ENCODE data around the gene CSAG2.
"Not testable (repeated sequence)": the region's sequence is repeated elsewhere in the genome, so short reads cannot be mapped to it uniquely, and the experiment has no call there.

The CSAG2 gene, protein sequence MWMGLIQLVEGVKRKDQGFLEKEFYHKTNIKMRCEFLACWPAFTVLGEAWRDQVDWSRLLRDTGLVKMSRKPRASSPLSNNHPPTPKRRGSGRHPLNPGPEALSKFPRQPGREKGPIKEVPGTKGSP

DNA sequence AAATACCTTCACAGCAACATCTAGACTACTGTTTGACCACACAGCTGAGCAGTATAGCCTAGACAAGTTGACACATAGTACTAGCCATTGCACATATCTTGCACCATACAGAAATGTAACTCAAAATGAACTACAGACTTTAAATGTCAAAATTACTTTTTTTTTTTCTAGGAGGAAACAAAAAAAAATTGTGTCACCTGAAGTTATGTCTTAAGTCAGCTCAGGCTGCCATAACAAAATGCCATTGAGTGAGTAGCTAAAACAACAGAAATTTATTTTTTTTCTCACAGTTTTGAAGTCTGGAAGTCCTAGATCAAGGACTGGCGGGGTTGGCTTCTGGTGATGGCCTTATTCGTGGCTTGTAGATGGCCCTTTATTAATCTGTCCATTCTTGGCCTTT lies at the start of gene CSAG2:
CSAG2 (minus strand) TSS at position 101 of the 400 bp plus-strand sequence. CDS start 161 bp downstream, outside the sequence.
- not testable (repeated sequence) for DNase-seq

DNA sequence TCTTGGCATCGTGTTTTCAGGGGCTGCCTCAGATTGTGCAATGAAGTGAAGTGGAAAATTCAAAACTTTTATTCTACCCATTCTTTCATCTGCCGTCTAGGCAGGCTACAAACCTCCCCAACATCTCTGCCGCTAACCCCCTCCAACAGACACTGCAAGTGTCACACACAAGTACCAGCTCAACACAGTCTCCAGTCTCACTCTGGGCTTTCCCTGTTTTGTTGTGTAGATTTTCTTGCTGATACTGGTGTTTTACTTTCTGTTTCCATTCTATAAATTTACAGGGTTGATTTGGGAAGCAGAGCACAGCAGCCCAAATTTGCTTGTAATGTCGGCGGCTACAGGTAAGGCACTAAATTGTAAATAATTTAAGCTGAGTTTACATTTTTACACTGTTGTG lies 45.8 kb upstream of the CSAG2 start:
- DNase-seq: not testable (repeated sequence)

DNA sequence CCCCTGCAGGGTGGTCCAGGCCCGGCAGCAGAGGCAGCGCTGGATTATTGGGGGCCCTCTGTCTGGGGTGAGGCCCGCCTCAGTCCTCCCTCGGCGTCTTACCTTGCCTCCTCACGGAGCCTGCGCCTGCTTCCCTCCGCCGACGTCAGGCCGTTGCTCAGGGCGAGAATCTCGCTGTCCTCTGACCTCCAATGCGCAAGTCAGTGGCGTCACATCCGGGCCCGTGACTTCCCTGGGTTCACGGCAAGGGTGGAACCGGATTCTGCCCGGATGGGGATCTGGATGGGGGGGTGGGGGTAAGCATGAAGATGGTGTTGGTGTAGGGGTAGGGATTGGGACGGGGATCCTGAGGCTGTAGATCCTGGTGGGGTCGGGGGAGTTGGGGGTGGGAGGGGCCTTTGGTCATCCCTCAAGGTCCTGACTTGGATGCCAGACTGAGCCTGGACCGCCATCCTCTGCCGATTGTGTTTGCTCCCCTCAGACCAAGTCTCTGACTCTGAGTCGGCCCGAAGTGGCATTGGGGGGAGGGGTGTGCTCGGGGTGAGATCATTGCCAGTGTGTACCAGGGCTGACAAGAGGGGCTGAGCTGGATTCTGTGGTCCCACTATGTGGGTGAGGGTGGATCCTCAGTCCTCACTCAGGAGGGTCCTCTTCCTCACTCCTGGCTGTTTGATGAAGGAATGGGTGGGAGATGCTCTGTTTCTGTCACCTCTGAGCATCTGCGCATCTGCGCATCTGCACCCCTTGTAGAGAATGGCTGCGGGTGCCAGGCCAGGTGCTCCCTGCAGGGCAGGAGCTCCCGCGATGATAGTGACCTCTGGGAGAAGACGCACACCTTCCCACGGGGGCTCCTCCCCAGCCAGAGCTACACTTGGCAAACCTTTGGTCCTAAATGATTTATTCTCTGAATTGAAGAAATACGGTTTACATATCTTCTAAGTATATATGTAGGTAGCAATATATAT lies 44.9 kb upstream of the CSAG2 start, which contains the start of gene MAGEA2:
MAGEA2 (minus strand) TSS at position 157 of the 965 bp plus-strand sequence. CDS start 2,479 bp downstream, outside the sequence.
- DNase-seq: not testable (repeated sequence)

DNA sequence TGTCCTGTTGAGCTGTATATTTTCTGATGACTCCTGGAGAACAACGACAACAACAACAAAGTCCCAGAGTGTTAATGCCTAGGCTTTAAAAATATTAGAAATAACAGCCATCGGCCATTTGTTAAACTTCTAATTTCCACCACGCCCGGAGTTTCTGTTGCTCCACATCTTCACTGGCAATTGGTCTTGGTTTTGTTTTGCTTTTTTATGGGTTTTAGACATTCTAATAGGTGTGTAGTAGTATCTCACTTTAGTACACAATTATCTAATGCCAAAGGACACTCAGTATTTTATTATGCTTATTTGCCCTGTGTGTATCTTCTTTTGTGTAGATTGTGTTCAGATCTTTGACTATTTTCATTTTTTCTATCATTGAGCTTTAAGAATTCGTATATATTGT lies 29.5 kb upstream of the CSAG2 start:
- DNase-seq: no peak

DNA sequence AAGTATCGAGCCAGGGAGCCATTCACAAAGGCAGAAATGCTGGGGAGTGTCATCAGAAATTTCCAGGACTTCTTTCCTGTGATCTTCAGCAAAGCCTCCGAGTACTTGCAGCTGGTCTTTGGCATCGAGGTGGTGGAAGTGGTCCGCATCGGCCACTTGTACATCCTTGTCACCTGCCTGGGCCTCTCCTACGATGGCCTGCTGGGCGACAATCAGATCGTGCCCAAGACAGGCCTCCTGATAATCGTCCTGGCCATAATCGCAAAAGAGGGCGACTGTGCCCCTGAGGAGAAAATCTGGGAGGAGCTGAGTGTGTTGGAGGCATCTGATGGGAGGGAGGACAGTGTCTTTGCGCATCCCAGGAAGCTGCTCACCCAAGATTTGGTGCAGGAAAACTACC lies 27.5 kb upstream of the CSAG2 start:
- not testable (repeated sequence) for DNase-seq

DNA sequence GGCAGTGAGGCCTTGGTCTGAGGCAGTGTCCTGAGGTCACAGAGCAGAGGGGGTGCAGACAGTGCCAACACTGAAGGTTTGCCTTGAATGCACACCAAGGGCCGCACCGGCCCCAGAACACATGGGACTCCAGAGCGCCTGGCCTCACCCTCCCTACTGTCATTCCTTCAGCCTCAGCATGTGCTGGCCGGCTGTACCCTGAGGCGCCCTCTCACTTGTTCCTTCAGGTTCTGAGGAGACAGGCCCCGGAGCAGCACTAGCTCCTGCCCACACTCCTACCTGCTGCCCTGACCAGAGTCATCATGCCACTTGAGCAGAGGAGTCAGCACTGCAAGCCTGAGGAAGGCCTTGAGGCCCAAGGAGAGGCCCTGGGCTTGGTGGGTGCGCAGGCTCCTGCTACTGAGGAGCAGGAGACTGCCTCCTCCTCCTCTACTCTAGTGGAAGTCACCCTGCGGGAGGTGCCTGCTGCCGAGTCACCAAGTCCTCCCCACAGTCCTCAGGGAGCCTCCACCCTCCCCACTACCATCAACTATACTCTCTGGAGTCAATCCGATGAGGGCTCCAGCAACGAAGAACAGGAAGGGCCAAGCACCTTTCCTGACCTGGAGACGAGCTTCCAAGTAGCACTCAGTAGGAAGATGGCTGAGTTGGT lies 26.9 kb upstream of the CSAG2 start:
- no peak for DNase-seq

DNA sequence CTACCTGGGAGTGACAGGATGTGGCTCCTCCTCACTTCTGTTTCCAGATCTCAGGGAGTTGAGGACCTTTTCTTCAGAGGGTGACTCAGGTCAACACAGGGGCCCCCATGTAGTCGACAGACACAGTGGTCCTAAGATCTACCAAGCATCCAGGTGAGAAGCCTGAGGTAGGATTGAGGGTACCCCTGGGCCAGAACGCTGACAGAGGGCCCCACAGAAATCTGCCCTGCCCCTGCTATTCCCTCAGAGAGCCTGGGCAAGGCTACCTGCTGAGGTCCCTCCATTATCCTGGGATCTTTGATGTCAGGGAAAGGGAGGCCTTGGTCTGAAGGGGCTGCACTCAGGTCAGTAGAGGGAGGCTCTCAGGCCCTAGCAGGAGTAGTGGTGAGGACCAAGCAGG lies 26.0 kb upstream of the CSAG2 start:
- no peak for DNase-seq

DNA sequence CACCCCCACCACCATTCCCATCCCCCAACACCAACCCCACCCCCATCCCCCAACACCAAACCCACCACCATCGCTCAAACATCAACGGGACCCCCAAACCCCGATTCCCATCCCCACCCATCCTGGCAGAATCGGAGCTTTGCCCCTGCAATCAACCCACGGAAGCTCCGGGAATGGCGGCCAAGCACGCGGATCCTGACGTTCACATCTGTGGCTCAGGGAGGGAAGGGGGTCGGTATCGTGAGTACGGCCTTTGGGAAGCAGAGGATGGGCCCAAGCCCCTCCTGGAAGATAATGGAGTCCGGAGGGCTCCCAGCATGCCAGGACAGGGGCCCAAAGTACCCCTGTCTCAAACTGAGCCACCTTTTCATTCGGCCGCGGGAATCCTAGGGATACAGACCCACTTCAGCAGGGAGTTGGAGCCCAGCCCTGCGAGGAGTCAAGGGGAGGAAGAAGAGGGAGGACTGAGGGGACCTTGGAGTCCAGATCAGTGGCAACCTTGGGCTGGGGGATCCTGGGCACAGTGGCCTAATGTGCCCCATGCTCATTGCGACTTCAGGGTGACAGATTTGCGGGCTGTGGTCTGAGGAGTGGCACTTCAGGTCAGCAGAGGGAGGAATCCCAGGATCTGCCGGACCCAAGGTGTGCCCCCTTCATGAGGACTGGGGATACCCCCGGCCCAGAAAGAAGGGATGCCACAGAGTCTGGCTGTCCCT lies 25.2 kb upstream of the CSAG2 start:
- not testable (repeated sequence) for DNase-seq

DNA sequence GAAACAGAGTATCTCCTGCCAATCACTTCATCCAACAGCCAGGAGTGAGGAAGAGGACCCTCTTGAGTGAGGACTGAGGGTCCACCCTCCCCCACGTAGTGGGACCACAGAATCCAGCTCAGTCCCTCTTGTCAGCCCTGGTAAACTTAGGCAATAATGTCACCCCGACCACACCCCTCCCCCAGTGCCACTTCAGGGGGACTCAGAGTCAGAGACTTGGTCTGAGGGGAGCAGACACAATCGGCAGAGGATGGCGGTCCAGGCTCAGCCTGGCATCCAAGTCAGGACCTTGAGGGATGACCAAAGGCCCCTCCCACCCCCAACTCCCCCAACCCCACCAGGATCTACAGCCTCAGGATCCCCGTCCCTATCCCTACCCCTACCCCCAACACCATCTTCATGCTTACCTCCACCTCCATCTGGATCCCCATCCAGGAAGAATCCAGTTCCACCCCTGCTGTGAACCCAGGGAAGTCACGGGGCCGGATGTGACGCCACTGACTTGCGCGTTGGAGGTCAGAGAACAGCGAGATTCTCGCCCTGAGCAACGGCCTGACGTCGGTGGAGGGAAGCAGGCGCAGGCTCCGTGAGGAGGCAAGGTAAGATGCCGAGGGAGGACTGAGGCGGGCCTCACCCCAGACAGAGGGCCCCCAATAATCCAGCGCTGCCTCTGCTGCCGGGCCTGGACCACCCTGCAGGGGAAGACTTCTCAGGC lies 24.3 kb upstream of the CSAG2 start, which contains the start of the genes CSAG1 and MAGEA12:
CSAG1 (minus strand) TSS at position 461 of the 715 bp plus-strand sequence. CDS start 1,261 bp downstream, outside the sequence.
MAGEA12 (plus strand) TSS at position 497 of the 715 bp plus-strand sequence. CDS start 2,405 bp downstream, outside the sequence.
- no peak for DNase-seq

DNA sequence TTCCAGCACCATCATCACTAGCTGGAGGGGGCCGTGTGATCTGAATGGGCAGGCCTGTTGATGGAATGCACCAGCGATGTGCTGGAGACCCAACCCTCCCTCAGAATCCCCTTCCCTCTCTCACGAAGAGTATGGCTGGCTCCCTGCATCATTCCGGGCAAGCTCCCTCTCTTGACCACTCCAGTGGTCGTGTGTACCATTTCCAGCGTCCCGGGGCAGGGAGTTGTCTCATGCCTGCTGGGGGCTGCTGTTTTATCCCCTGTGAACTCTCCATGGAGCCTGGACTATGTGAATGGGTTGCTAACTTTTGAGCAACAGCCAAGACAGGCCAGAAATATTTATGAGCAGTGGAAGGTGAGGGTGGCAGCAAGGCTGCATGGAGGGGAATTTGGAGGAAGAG lies 16.3 kb upstream of the CSAG2 start:
- no peak for DNase-seq

DNA sequence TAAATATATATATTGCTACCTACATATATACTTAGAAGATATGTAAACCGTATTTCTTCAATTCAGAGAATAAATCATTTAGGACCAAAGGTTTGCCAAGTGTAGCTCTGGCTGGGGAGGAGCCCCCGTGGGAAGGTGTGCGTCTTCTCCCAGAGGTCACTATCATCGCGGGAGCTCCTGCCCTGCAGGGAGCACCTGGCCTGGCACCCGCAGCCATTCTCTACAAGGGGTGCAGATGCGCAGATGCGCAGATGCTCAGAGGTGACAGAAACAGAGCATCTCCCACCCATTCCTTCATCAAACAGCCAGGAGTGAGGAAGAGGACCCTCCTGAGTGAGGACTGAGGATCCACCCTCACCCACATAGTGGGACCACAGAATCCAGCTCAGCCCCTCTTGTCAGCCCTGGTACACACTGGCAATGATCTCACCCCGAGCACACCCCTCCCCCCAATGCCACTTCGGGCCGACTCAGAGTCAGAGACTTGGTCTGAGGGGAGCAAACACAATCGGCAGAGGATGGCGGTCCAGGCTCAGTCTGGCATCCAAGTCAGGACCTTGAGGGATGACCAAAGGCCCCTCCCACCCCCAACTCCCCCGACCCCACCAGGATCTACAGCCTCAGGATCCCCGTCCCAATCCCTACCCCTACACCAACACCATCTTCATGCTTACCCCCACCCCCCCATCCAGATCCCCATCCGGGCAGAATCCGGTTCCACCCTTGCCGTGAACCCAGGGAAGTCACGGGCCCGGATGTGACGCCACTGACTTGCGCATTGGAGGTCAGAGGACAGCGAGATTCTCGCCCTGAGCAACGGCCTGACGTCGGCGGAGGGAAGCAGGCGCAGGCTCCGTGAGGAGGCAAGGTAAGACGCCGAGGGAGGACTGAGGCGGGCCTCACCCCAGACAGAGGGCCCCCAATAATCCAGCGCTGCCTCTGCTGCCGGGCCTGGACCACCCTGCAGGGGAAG lies 5.0 kb upstream of the CSAG2 start, which contains the start of gene MAGEA2B:
MAGEA2B (plus strand) TSS at position 814 of the 973 bp plus-strand sequence. CDS start 2,479 bp downstream, outside the sequence.
- not testable (repeated sequence) for DNase-seq

DNA sequence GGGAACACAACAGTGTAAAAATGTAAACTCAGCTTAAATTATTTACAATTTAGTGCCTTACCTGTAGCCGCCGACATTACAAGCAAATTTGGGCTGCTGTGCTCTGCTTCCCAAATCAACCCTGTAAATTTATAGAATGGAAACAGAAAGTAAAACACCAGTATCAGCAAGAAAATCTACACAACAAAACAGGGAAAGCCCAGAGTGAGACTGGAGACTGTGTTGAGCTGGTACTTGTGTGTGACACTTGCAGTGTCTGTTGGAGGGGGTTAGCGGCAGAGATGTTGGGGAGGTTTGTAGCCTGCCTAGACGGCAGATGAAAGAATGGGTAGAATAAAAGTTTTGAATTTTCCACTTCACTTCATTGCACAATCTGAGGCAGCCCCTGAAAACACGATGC lies 4.1 kb upstream of the CSAG2 start:
- DNase-seq: not testable (repeated sequence)

DNA sequence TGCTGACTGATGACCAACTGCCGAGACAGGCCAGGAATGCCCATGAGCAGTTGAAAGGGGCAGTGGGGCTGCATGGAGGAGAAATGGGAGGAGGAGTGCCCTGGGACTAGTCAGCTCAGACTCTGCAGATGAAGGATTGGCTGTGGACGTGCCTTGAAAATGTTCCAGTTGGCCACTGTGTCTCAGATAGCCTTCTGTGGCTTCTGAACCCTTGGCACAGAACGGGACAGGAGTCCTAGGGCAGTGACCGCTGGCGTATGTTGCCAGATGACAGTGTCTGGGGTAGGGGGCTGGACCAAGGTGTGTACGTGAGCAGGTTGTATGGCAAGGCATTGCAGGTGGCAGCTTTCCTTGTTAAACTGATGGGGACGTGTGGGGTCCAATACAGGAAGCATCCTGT lies 2.6 kb downstream of the CSAG2 start:
- not testable (repeated sequence) for DNase-seq

DNA sequence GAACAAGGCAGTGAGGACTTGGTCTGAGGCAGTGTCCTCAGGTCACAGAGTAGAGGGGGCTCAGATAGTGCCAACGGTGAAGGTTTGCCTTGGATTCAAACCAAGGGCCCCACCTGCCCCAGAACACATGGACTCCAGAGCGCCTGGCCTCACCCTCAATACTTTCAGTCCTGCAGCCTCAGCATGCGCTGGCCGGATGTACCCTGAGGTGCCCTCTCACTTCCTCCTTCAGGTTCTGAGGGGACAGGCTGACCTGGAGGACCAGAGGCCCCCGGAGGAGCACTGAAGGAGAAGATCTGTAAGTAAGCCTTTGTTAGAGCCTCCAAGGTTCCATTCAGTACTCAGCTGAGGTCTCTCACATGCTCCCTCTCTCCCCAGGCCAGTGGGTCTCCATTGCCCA lies 8.7 kb downstream of the CSAG2 start:
- DNase-seq: not testable (repeated sequence)

DNA sequence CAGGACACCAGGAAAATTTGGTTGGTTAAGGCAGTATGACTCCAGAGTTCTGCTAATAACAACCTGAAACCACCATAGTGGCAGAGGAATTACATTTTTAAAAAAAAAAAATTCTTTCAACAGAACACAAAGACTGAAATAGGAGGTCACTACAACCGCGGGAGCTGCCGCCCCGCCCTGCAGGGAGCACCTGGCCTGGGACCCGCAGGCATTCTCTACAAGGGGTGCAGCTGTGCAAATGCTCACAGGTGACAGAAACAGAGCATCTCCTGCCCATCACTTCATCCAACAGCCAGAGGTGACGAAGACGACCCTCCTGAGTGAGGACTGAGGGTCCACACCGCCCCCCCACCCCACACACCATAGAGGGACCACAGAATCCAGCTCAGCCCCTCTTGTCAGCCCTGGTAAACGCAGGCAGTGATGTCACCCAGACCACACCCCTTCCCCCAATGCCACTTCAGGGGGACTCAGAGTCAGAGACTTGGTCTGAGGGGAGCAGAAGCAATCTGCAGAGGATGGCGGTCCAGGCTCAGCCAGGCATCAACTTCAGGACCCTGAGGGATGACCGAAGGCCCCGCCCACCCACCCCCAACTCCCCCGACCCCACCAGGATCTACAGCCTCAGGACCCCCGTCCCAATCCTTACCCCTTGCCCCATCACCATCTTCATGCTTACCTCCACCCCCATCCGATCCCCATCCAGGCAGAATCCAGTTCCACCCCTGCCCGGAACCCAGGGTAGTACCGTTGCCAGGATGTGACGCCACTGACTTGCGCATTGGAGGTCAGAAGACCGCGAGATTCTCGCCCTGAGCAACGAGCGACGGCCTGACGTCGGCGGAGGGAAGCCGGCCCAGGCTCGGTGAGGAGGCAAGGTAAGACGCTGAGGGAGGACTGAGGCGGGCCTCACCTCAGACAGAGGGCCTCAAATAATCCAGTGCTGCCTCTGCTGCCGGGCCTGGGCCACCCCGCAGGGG lies 10.8 kb downstream of the CSAG2 start, which contains the start of gene MAGEA3:
MAGEA3 (plus strand) TSS at position 843 of the 980 bp plus-strand sequence. CDS start 2,039 bp downstream, outside the sequence.
- DNase-seq: not testable (repeated sequence)

DNA sequence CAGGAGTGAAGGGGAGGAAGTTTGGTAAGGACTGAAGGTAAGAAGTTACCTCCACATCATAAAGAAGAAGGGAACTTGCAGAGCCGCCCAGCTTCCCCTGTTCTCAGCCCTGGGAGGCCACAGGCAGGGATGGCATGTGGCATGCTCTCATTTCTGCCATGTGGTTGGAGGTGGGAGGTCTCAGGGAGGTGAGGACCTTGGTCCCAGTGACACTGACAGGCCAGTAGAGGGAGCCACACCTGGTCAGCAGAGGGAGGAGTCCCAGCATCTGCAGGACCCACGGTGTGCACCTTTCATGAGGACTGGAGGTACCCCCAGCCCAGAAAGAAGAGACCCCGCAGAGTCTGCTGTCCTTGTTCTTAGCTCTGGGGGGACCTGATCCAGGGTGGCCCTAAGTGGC lies 28.1 kb downstream of the CSAG2 start:
- not testable (repeated sequence) for DNase-seq

DNA sequence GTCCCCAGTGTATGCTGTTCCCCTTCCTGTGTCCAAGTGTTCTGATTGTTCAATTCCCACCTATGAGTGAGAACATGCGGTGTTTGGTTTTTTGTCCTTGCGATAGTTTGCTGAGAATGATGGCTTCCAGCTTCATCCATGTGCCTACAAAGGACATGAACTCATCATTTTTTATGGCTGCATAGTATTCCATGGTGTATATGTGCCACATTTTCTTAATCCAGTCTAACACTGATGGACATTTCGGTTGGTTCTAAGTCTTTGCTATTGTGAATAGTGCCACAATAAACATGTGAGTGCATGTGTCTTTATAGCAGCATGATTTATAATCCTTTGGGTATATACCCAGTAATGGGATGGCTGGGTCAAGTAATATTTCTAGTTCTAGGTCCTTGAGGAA lies 34.4 kb downstream of the CSAG2 start:
- DNase-seq: not testable (repeated sequence)

DNA sequence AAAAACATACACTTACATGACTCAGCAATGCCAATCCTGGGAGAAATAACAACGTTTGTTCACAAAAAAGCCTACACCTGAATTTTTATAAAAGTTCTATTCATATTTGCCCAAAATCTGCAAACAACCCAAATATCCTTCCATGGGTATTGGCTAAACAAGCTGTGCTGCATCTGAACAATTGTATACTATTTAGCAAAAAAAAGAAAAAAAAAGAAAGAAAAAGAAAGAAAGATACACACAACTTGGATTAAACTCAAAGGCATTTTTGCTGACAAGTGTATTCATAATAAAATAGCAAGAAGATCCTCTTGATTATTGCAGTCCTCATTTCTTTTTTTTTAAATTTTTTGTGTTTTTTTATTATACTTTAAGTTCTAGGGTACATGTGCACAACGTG lies 34.9 kb downstream of the CSAG2 start:
- DNase-seq: no peak

DNA sequence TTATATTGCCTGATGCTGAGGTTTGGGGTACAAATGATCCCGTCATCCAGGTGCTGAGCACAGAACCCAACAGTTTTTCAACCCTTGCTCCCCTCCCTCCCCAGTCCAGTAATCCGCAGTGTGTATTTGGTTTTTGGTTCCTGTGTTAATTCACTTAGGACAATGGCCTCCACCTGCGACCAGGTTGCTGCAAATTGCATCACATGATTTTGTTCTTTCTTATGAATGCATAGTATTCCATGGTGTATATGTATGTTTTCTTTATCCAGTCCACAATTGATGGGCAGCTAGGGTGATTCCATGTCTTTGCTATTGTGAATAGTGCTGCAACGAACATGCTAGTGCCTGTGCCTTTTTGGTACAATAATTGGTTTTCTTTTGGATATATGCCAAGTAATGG lies 46.0 kb downstream of the CSAG2 start:
- no peak for DNase-seq
